Measurements from ENCODE around the gene ZMIZ1. TPM values are rescaled to one million over a fixed set of nuclear protein-coding genes. Genes with fewer than 3 reads are reported as not detected.

Gene ZMIZ1
- total RNA-seq, 1 donor from 2014 or later, result 173 TPM

DNA sequence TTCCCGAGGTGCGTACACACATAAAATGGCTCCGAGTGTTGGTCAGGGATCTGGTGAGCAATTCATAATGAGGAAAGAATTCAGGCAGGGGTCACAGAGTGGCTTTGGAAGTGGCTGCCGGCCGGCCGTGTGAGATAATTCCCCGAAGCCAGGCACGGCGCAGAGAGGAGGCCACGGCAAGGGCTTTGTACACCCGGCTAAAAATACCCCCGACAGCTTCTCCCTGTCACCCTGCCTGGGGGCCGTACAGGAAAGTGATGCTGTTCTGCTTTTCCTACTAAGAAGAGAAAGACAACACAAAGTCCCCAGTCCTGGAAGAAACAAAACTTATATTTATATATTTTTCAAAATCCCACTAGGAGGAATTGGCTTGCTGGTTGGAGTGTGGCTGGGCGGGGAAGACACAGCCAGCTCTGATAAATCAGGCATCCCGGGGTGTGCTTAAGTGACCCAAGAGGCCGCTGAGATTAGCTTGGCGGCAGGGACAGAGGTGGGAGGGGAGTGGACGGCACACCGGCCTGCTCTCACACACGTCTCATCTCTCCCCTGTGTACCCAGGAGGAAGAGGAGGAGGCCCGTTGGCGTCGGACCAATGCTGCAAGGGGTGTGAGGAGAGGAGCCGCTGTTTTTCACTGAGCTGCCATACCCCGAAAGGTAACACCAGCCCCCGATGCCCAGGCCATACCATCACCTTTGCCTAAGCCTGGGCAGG, 70.5 kb downstream of the ZMIZ1 start:
- DNase-seq (ENCODE audit: low spot score in 2 of 2, unreplicated experiment in 2 of 2), result no peak
- H3K4me3 Mint-ChIP-seq, result no peak overlapping the region
- H3K4me1 Mint-ChIP-seq, result peaks cover 45% of the 10 kb centered on the region
- peaks cover 18% of the 10 kb centered on the region for H3K36me3 Mint-ChIP-seq
- H3K27me3 Mint-ChIP-seq (ENCODE audit: low read depth), result no peaks in the 10 kb centered on the region
- H3K27ac Mint-ChIP-seq, result peak overlapping the region; percentile 84
- no peaks in the 10 kb centered on the region for H3K9me3 Mint-ChIP-seq
- TF ChIP-seq, protein P1, sequence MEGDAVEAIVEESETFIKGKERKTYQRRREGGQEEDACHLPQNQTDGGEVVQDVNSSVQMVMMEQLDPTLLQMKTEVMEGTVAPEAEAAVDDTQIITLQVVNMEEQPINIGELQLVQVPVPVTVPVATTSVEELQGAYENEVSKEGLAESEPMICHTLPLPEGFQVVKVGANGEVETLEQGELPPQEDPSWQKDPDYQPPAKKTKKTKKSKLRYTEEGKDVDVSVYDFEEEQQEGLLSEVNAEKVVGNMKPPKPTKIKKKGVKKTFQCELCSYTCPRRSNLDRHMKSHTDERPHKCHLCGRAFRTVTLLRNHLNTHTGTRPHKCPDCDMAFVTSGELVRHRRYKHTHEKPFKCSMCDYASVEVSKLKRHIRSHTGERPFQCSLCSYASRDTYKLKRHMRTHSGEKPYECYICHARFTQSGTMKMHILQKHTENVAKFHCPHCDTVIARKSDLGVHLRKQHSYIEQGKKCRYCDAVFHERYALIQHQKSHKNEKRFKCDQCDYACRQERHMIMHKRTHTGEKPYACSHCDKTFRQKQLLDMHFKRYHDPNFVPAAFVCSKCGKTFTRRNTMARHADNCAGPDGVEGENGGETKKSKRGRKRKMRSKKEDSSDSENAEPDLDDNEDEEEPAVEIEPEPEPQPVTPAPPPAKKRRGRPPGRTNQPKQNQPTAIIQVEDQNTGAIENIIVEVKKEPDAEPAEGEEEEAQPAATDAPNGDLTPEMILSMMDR (IDR thresholded peaks at IDR 0.05; ENCODE audit: unreplicated experiment), result no peak

DNA sequence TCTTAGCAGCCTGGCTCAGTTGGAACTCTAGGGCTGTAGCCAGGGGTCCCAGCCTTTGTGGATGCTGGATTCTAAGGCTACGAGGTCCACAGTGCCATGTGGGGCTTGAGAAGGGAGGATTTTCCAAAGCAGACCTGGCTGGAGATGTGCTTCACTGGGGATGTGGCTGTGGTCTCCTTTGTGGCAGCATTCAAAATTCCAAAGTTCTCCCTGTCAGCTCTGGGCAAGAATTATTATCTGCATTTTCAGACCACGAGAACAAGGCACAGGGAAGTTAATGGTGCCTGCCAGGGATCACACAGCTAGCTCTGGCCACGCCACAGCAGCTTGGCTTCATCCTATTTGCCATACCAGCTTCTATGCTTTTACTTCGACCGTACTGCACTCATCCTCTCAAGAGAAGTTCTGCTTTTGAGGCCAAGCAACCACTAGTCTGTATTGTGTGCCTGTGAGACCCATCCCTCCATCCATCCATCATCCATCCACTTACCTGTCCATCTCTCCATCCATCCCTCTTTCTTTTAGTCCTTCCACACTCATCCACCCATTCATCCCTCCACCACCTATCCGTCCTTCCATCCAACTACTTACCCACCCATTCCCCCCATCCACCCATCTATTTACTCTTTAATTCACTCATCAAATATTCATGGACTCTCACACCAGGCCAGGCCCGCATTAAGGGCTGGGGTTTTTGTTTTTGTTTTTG, 71.5 kb downstream of the ZMIZ1 start:
- Mint-ChIP-seq H3K4me3 (no peak overlapping the region), H3K27me3 (ENCODE audit: low read depth) (no peaks in the 10 kb centered on the region), H3K27ac (no peak overlapping the region), H3K4me1 (peaks cover 51% of the 10 kb centered on the region), H3K9me3 (no peaks in the 10 kb centered on the region), H3K36me3 (peaks cover 18% of the 10 kb centered on the region)
- DNase-seq (ENCODE audit: low spot score in 2 of 2, unreplicated experiment in 2 of 2), result no peak
- TF ChIP-seq, protein P1 (IDR thresholded peaks at IDR 0.05; ENCODE audit: unreplicated experiment), result no peak

DNA sequence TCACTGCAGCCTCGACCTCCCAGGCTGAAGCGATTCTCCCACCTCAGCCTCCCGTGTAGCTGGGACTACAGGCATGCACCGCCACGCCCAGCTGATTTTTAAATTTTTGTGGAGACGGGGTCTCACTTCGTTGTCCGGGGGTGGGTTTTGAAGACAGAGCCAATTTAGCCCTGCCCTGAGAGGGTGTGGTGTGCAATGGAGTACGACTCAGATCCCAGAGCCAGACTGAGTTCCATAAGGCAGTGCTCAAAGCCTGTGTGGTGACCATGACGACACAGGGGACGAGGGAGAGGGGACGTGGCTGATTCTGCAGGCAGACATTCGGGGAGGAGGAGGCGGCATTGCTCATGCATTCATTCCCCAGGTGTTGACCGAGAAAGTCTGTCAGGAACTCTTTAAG, 72.1 kb downstream of the ZMIZ1 start:
- peaks cover 18% of the 10 kb centered on the region for H3K36me3 Mint-ChIP-seq
- peaks cover 54% of the 10 kb centered on the region for H3K4me1 Mint-ChIP-seq
- no peaks in the 10 kb centered on the region for H3K9me3 Mint-ChIP-seq
- TF ChIP-seq, protein P1 (IDR thresholded peaks at IDR 0.05; ENCODE audit: unreplicated experiment), result no peak
- H3K27ac Mint-ChIP-seq, result peak overlapping the region; percentile 67
- DNase-seq (ENCODE audit: low spot score in 2 of 2, unreplicated experiment in 2 of 2), result no peak
- no peaks in the 10 kb centered on the region for H3K27me3 Mint-ChIP-seq (ENCODE audit: low read depth)
- H3K4me3 Mint-ChIP-seq, result no peak overlapping the region

DNA sequence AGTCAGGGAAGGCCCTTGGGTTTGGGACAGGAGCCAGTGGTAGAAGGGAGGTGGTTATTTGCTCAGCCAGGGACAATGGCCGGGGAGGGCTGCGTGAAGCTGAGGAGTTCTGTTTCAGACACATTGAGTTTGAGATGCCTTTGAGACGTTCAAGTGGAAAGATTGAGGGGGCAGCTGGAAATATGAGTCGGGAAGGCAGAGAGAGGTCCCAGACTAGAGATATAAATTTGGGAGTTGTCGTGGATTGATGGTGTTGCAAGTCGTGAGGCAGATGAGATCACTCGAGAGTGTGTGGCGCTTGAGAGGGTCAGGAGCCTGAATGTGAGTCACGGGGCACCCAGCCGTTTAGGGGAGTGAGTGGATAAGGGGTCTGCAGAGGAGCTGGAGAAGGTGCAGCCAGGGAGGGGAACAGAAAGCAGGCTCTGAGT, 73.3 kb downstream of the ZMIZ1 start:
- no peaks in the 10 kb centered on the region for H3K9me3 Mint-ChIP-seq
- TF ChIP-seq, protein P1 (IDR thresholded peaks at IDR 0.05; ENCODE audit: unreplicated experiment), result no peak
- no peak overlapping the region for H3K4me3 Mint-ChIP-seq
- peaks cover 47% of the 10 kb centered on the region for H3K4me1 Mint-ChIP-seq
- peaks cover 18% of the 10 kb centered on the region for H3K36me3 Mint-ChIP-seq
- no peak for DNase-seq (ENCODE audit: low spot score in 2 of 2, unreplicated experiment in 2 of 2)
- H3K27me3 Mint-ChIP-seq (ENCODE audit: low read depth), result no peaks in the 10 kb centered on the region
- peak overlapping the region; percentile 28 for H3K27ac Mint-ChIP-seq

DNA sequence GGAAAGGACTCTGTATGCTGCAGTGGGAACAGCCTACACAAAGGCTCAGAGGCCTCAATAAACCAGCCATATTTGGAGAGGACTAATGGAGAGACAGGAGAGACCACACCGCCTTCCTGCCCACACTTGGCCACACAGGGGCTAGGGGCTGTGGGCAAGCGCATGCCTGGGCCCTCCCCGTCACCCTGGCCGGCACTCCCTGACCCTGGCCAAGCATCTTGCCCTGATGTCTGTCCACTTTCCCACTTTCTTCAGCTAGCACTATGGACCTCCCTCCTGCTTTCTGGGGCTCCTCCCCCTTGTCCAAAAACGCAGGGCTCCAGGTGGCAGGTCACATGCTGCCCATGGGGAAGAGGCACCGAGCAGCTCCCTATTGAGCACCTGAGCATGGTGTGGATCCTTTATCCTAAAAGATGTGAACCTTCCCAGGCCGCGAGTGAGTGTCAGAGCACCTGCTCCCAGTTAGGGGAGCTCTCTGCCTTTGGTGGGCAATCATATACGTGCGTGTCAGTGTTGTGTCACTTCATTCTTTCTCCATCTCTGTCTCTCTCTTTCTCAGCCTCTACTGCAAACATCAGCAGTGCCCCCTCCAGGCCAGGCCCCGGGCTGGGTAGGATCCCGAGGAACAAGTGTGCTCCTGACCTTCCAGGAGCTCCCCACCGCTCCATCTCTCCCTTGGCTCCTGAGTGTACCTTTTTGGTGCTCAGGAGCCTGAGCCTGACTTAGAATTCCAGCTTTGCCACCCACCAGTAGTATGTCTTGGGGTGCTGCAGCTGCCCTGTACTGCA, 74.0 kb downstream of the ZMIZ1 start:
- peaks cover 18% of the 10 kb centered on the region for H3K36me3 Mint-ChIP-seq
- no peak overlapping the region for H3K4me3 Mint-ChIP-seq
- peak overlapping the region; percentile 28 for H3K27ac Mint-ChIP-seq
- DNase-seq (ENCODE audit: low spot score in 2 of 2, unreplicated experiment in 2 of 2), result no peak
- TF ChIP-seq, protein P1 (IDR thresholded peaks at IDR 0.05; ENCODE audit: unreplicated experiment), result no peak
- no peaks in the 10 kb centered on the region for H3K27me3 Mint-ChIP-seq (ENCODE audit: low read depth)
- H3K4me1 Mint-ChIP-seq, result peaks cover 49% of the 10 kb centered on the region
- H3K9me3 Mint-ChIP-seq, result no peaks in the 10 kb centered on the region

Data from mesothelial cell of epicardium (in vitro differentiated cells).